Endothelial cell of umbilical vein (primary cell): Measurements from ENCODE around the gene LIPA.
"Not testable (repeated sequence)": the region's sequence is repeated elsewhere in the genome, so short reads cannot be mapped to it uniquely, and the experiment has no call there.

Source experiments
- EZH2 ChIP-seq: IDR thresholded peaks from 2 replicates; pipeline ENCODE4 v1.6.1; 2012; ENCODE audit warnings: borderline replicate concordance, low read depth, mild to moderate bottlenecking, moderate library complexity, low read length, inconsistent platforms; ENCODE audit not compliant: severe bottlenecking
- FOS ChIP-seq: IDR thresholded peaks from 2 replicates; pipeline ENCODE4 v1.6.1; 2011; ENCODE audit warnings: mild to moderate bottlenecking, low read length, moderate library complexity, borderline replicate concordance; ENCODE audit not compliant: insufficient read depth
- JUN ChIP-seq: IDR thresholded peaks from 2 replicates; pipeline ENCODE4 v1.6.1; 2011; ENCODE audit warnings: borderline replicate concordance, low read depth; ENCODE audit not compliant: insufficient read length, insufficient read depth
- POLR2A ChIP-seq: IDR thresholded peaks from 2 replicates; pipeline ENCODE4 v1.6.1; 2012; ENCODE audit warnings: low read depth, mild to moderate bottlenecking, control low read depth, low read length
- POLR2AphosphoS5 ChIP-seq: IDR thresholded peaks from 2 replicates; pipeline ENCODE4 v1.6.1; 2012; ENCODE audit warnings: low read depth, mild to moderate bottlenecking, control low read depth, low read length, moderate library complexity; ENCODE audit not compliant: insufficient read depth
- TF ChIP-seq, protein P1 (sequence below), 2 donors: IDR thresholded peaks; 1 replicate in 1 of 2; 2 replicates in 1 of 2; pipeline ENCODE4 v1.5.1; 2011; ENCODE audit warnings: low read length in 2 of 2, mild to moderate bottlenecking in 2 of 2, moderate library complexity in 2 of 2, control low read depth in 1 of 2, inconsistent platforms in 1 of 2, low read depth in 1 of 2; ENCODE audit not compliant: insufficient read depth in 1 of 2; ENCODE audit errors: extremely low read depth in 1 of 2
- TF ChIP-seq, protein P2 (sequence below): IDR thresholded peaks from 2 replicates; pipeline ENCODE4 v1.6.1; 2011; ENCODE audit not compliant: insufficient read depth, insufficient read length

- not testable (repeated sequence) for TF ChIP-seq POLR2A, POLR2AphosphoS5, EZH2, JUN, FOS
- TF ChIP-seq, protein P1, sequence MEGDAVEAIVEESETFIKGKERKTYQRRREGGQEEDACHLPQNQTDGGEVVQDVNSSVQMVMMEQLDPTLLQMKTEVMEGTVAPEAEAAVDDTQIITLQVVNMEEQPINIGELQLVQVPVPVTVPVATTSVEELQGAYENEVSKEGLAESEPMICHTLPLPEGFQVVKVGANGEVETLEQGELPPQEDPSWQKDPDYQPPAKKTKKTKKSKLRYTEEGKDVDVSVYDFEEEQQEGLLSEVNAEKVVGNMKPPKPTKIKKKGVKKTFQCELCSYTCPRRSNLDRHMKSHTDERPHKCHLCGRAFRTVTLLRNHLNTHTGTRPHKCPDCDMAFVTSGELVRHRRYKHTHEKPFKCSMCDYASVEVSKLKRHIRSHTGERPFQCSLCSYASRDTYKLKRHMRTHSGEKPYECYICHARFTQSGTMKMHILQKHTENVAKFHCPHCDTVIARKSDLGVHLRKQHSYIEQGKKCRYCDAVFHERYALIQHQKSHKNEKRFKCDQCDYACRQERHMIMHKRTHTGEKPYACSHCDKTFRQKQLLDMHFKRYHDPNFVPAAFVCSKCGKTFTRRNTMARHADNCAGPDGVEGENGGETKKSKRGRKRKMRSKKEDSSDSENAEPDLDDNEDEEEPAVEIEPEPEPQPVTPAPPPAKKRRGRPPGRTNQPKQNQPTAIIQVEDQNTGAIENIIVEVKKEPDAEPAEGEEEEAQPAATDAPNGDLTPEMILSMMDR (IDR thresholded peaks at IDR 0.05; ENCODE audit: extremely low read depth in 1 of 2, insufficient read depth in 1 of 2, low read depth in 1 of 2, low read length in 2 of 2) = not testable (repeated sequence)
- TF ChIP-seq, protein P2, sequence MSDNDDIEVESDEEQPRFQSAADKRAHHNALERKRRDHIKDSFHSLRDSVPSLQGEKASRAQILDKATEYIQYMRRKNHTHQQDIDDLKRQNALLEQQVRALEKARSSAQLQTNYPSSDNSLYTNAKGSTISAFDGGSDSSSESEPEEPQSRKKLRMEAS = not testable (repeated sequence)
Observed at GRCh38 chr10:89191301-89191700, 60.3 kb downstream of the LIPA start.
